GM21717 (cell line): ENCODE results near the gene NFAM1.
A peak's percentile ranks its signal among the peaks of the same experiment; 100 is the strongest.

Source experiments
- ATAC-seq: cut with Tn5 transposase; IDR thresholded peaks from one replicate; pipeline ENCODE4 v1.9.1; 2021; ENCODE audit warnings: mild to moderate bottlenecking, moderate library complexity; ENCODE audit not compliant: unreplicated experiment

The NFAM1 gene

GRCh38 chr22:42384506-42384905 lies 47.7 kb downstream of the NFAM1 start:
- ATAC-seq, result no peak

GRCh38 chr22:42383851-42384417 lies 48.3 kb downstream of the NFAM1 start:
- ATAC-seq, result no peak

- no peak for ATAC-seq
These were observed 48.9 kb downstream of the NFAM1 start for GRCh38 chr22:42383287-42383686.

GRCh38 chr22:42380769-42381551 lies 51.2 kb downstream of the NFAM1 start:
- ATAC-seq, result no peak

- no peak for ATAC-seq
These were observed 52.2 kb downstream of the NFAM1 start for GRCh38 chr22:42379966-42380537.

- ATAC-seq, result no peak
These were observed 55.3 kb downstream of the NFAM1 start for GRCh38 chr22:42376711-42377554.

- no peak for ATAC-seq
These were observed 56.2 kb downstream of the NFAM1 start for GRCh38 chr22:42375982-42376381.

- no peak for ATAC-seq
These were observed 59.2 kb downstream of the NFAM1 start for GRCh38 chr22:42372976-42373375.

- no peak for ATAC-seq
These were observed 60.7 kb downstream of the NFAM1 start for GRCh38 chr22:42371501-42371900.

- no peak for ATAC-seq
These were observed 61.1 kb downstream of the NFAM1 start for GRCh38 chr22:42371099-42371498.

- ATAC-seq, result peak; percentile 88
These were observed 62.8 kb downstream of the NFAM1 start for GRCh38 chr22:42369250-42370041.

GRCh38 chr22:42368379-42369249 lies 63.6 kb downstream of the NFAM1 start:
- ATAC-seq, result peak; percentile 19

- ATAC-seq, result no peak
These were observed 64.2 kb downstream of the NFAM1 start for GRCh38 chr22:42367980-42368378.

GRCh38 chr22:42366806-42367581 lies 65.2 kb downstream of the NFAM1 start:
- no peak for ATAC-seq

GRCh38 chr22:42365942-42366695 lies 66.1 kb downstream of the NFAM1 start:
- ATAC-seq, result no peak

GRCh38 chr22:42365111-42365865 lies 66.9 kb downstream of the NFAM1 start:
- ATAC-seq, result no peak

GRCh38 chr22:42364604-42365110 lies 67.5 kb downstream of the NFAM1 start:
- no peak for ATAC-seq
